HepG2 (cell line): Measurements from ENCODE around the gene PA2G4. TPM values are rescaled to one million over a fixed set of nuclear protein-coding genes. Genes with fewer than 3 reads are reported as not detected.

ENCODE experiments used
- ATAC-seq: fragments of 200-7000 bp; cut with Tn5 transposase; 3 replicates; pipeline ENCODE4 v1.9.1; 2020; ENCODE audit warnings: mild to moderate bottlenecking, moderate library complexity
- BruUV-seq: library from RNA; stranded (reverse); fragments of 400-500 nt; replicated peaks from 2 replicates; lab custom pipeline; 2021; lab: Mats Ljungman, UMichigan
- CTCF ChIA-PET: fragments of 300-600 bp; formaldehyde crosslinking; extraction: SDS; loops from one replicate; lab custom pipeline; 2021; ENCODE audit warnings: low total read pairs, inconsistent platforms, low intra/inter-chr PET ratio; lab: Yijun Ruan, JAX
- POLR2A ChIA-PET: fragments of 350-600 bp; sonication (Branson Sonifier 250); formaldehyde crosslinking; loops from one replicate; lab custom pipeline; 2020; ENCODE audit warnings: antibody characterized with exemption, inconsistent platforms; lab: Yijun Ruan, JAX
- DNase-seq: peaks from one replicate; pipeline ENCODE4 v3.0.0-alpha.2; 2015; ENCODE audit warnings: low spot score
- FAIRE-seq: peaks from 3 replicates; lab custom pipeline; 2011; peaks lifted over from hg19 to GRCh38; lab: Jason Lieb, UNC
- H2AFZ ChIP-seq: one replicate; pipeline ENCODE4 v1.6.1; 2011; ENCODE audit warnings: low read length, inconsistent platforms
- H3K27ac ChIP-seq: fragments of 300-600 bp; 3 replicates; pipeline ENCODE4 v1.8.0; 2011; ENCODE audit warnings: mixed run types, mild to moderate bottlenecking, mixed read lengths, low read length, inconsistent platforms; ENCODE audit not compliant: insufficient read depth; ENCODE audit errors: extremely low read length
- H3K27me3 ChIP-seq, 2 experiments: fragments of 200-600 bp in 1 of 2; 2 replicates in 1 of 2; 3 replicates in 1 of 2; pipeline versions ENCODE4 v1.6.0 to v1.8.0; 2011; ENCODE audit warnings: low read length in 2 of 2, mild to moderate bottlenecking in 2 of 2, moderate library complexity in 2 of 2, inconsistent platforms in 1 of 2; ENCODE audit not compliant: insufficient read depth in 2 of 2, control insufficient read depth in 1 of 2
- H3K36me3 ChIP-seq, 2 experiments: fragments of 200-600 bp in 1 of 2; replicated peaks in 1 of 2; 2 replicates in 1 of 2; 3 replicates in 1 of 2; pipeline versions ENCODE4 v1.5.1 to v1.8.0; 2011; ENCODE audit warnings: low read length in 2 of 2, inconsistent platforms in 1 of 2; ENCODE audit not compliant: insufficient read depth in 2 of 2, control insufficient read depth in 1 of 2
- H3K4me1 ChIP-seq: 2 replicates; pipeline ENCODE4 v1.5.1; 2012; ENCODE audit warnings: low read length, inconsistent platforms; ENCODE audit not compliant: insufficient read depth
- H3K4me2 ChIP-seq: 2 replicates; pipeline ENCODE4 v1.6.0; 2011; ENCODE audit warnings: low read depth, low read length, inconsistent platforms
- H3K4me3 ChIP-seq, 3 experiments: fragments of 200-600 bp in 1 of 3; sonication (generic), shearing (Covaris generic) in 1 of 3; replicated peaks in 1 of 3; 2 replicates each; pipeline ENCODE4 v1.5.1; 2011 to 2016; ENCODE audit warnings: low read length in 3 of 3, inconsistent platforms in 2 of 3, low read depth in 2 of 3, mild to moderate bottlenecking in 2 of 3, control low read depth in 1 of 3, mixed read lengths in 1 of 3; ENCODE audit not compliant: insufficient read depth in 1 of 3
- H3K79me2 ChIP-seq: one replicate; pipeline ENCODE4 v1.6.1; 2011; ENCODE audit warnings: low read length, inconsistent platforms; ENCODE audit not compliant: insufficient read depth
- H3K9ac ChIP-seq: 2 replicates; pipeline ENCODE4 v1.6.0; 2011; ENCODE audit warnings: mild to moderate bottlenecking, low read depth, low read length, inconsistent platforms; ENCODE audit not compliant: insufficient read depth
- H3K9me3 ChIP-seq: 2 replicates; pipeline ENCODE4 v1.5.1; 2012; ENCODE audit warnings: mild to moderate bottlenecking, low read length
- H4K20me1 ChIP-seq: 2 replicates; pipeline ENCODE4 v1.6.0; 2011; ENCODE audit warnings: inconsistent platforms, mild to moderate bottlenecking, low read length, moderate library complexity; ENCODE audit not compliant: insufficient read depth
- GPBP1L1 ChIP-seq: sonication (generic); formaldehyde crosslinking; IDR thresholded peaks from 2 replicates; pipeline ENCODE4 v1.5.0; 2020; ENCODE audit warnings: mild to moderate bottlenecking, missing genetic modification reagents
- IRX3 ChIP-seq: sonication (generic); formaldehyde crosslinking; IDR thresholded peaks from 2 replicates; pipeline ENCODE4 v1.8.1; 2023; ENCODE audit warnings: mild to moderate bottlenecking, low read depth, missing genetic modification reagents, borderline replicate concordance
- POLR2AphosphoS2 ChIP-seq: IDR thresholded peaks from 2 replicates; pipeline ENCODE4 v1.6.1; 2011; ENCODE audit warnings: low read depth, low read length, improper control_type of control experiment
- RBFOX2 ChIP-seq: fragments of 200-400 bp; formaldehyde crosslinking; IDR thresholded peaks from 2 replicates; pipeline ENCODE4 v1.6.1; 2017; ENCODE audit warnings: low read depth, mild to moderate bottlenecking, low read length
- RFX5 ChIP-seq: IDR thresholded peaks from 2 replicates; pipeline ENCODE4 v1.6.1; 2011; ENCODE audit warnings: low read depth, low read length, improper control_type of control experiment
- RFXAP ChIP-seq: sonication (generic); formaldehyde crosslinking; IDR thresholded peaks from 2 replicates; pipeline ENCODE4 v1.4.0; 2020; ENCODE audit warnings: missing genetic modification reagents, borderline replicate concordance
- RXRB ChIP-seq: IDR thresholded peaks from 2 replicates; pipeline ENCODE4 v1.6.1; 2016; ENCODE audit warnings: borderline replicate concordance, missing genetic modification reagents, missing compliant biosample characterization
- TBX3 ChIP-seq: fragments of 450-650 bp; IDR thresholded peaks from 2 replicates; pipeline ENCODE4 v1.6.1; 2017; ENCODE audit warnings: antibody characterized with exemption, mild to moderate bottlenecking, inconsistent platforms, borderline replicate concordance
- ZNF317 ChIP-seq: sonication (generic); formaldehyde crosslinking; IDR thresholded peaks from 2 replicates; pipeline ENCODE4 v1.5.0; 2020; ENCODE audit warnings: mild to moderate bottlenecking, missing genetic modification reagents
- ZNF510 ChIP-seq: sonication (generic); formaldehyde crosslinking; IDR thresholded peaks from 2 replicates; pipeline ENCODE4 v1.4.0; 2020; ENCODE audit warnings: low read depth, mild to moderate bottlenecking, missing genetic modification reagents
- ZNF512 ChIP-seq: sonication (generic); formaldehyde crosslinking; IDR thresholded peaks from 2 replicates; pipeline ENCODE4 v1.4.0; 2020; ENCODE audit warnings: mild to moderate bottlenecking, missing genetic modification reagents
- ZNF792 ChIP-seq: IDR thresholded peaks from 2 replicates; pipeline ENCODE4 v1.6.1; 2016
- ZSCAN22 ChIP-seq: sonication (generic); formaldehyde crosslinking; IDR thresholded peaks from 2 replicates; pipeline ENCODE4 v1.4.0; 2020; ENCODE audit warnings: mild to moderate bottlenecking, missing genetic modification reagents
- ZSCAN29 ChIP-seq: sonication (generic); formaldehyde crosslinking; conservative IDR thresholded peaks from 2 replicates; pipeline ENCODE4 v1.4.0; 2020; ENCODE audit warnings: mild to moderate bottlenecking, missing genetic modification reagents
- WGBS: methylation state at CpG from one replicate; pipeline ENCODE4 v1.1.6; 2017; ENCODE audit warnings: low lambda C conversion rate; 5-methylcytosine and 5-hydroxymethylcytosine counted together
- in situ Hi-C: cut with HindIII; loops from 2 replicates; pipeline ENCODE4 v1.10.0; 2017; ENCODE audit warnings: low pct_unique_long_range_greater_than_20kb; ENCODE audit not compliant: extremely low pct_ligation_motif_present
- intact Hi-C: fragments of 100-400 bp; cut with micrococcal nuclease; formaldehyde crosslinking; loops from one replicate; pipeline ENCODE4 v1.10.0; 2022; ENCODE audit not compliant: unreplicated experiment
- polyA plus RNA-seq, 8 experiments: library from polyadenylated mRNA; depleted of rRNA in 3 of 8; stranded (reverse) in 7 of 8; unstranded in 1 of 8; fragments of >200 nt; fragmentation: Illumina TruSeq in 4 of 8; extraction: Trizol in 4 of 8; gene quantifications; 2 replicates each; pipeline versions ENCODE4 v1.2.1 to v1.2.3, GENCODE V29; 2011 to 2016; ENCODE audit warnings: low read depth in 4 of 8, missing spikeins in 1 of 8, mixed read lengths in 1 of 8; ENCODE audit not compliant: insufficient read depth in 1 of 8
- total RNA-seq, 5 experiments: library from RNA; depleted of rRNA; stranded (reverse); fragments of >200 nt; fragmentation: Illumina TruSeq; extraction: Trizol; gene quantifications; 2 replicates each; pipeline ENCODE4 v1.2.3, GENCODE V29; 2016; ENCODE audit warnings: low read depth in 1 of 5
- TF ChIP-seq, protein P1 (sequence below): sonication (generic); formaldehyde crosslinking; IDR thresholded peaks from 2 replicates; pipeline ENCODE4 v1.4.0; 2020; ENCODE audit warnings: missing genetic modification reagents

The PA2G4 gene
- total and polyA plus RNA-seq, 2 of the 13 experiments (the other 11 are each of a cell fraction or from before 2014, with no cell fraction given) = 147 to 240 TPM

GRCh38 chr12:56157201-56158028 lies 53.1 kb downstream of the PA2G4 start (continued):
- no peak; the same call in 1 of the 2 replicates for TF ChIP-seq RBFOX2
- no peak for TF ChIP-seq ZSCAN22 (CRISPR knock-in tag)
- 0 out of 2 replicates have a peak, but pooled peaks have one; percentile 30 for TF ChIP-seq ZSCAN29
- no peak for TF ChIP-seq RFX5
- TF ChIP-seq ZNF792 = peak; percentile 18; the same call in 1 of the 2 replicates
- no peak for TF ChIP-seq GPBP1L1
- no peak for TF ChIP-seq ZNF510 (CRISPR knock-in tag)
- TF ChIP-seq, all 625 proteins: peak for 103

- intact Hi-C loops = loop anchor here (2.0 to 5.0 kb wide), 2 partner anchors 31 to 34 kb away; no protein-coding TSS in a partner anchor
- FAIRE-seq = peak; percentile 78
- WGBS = under 1% methylated on average over 23 of the region's 30 CpGs
- no peak for TF ChIP-seq ZNF512 (CRISPR knock-in tag)
- TF ChIP-seq RXRB (CRISPR knock-in tag) = no peak
- TF ChIP-seq RFXAP (CRISPR knock-in tag) = peak; percentile 27; the same call in 1 of the 2 replicates
- TF ChIP-seq, protein P1, sequence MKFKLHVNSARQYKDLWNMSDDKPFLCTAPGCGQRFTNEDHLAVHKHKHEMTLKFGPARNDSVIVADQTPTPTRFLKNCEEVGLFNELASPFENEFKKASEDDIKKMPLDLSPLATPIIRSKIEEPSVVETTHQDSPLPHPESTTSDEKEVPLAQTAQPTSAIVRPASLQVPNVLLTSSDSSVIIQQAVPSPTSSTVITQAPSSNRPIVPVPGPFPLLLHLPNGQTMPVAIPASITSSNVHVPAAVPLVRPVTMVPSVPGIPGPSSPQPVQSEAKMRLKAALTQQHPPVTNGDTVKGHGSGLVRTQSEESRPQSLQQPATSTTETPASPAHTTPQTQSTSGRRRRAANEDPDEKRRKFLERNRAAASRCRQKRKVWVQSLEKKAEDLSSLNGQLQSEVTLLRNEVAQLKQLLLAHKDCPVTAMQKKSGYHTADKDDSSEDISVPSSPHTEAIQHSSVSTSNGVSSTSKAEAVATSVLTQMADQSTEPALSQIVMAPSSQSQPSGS (CRISPR knock-in tag) = peak; percentile 97
- no peak; the same call in 1 of the 2 replicates for TF ChIP-seq TBX3
- peak; percentile 97 for TF ChIP-seq POLR2AphosphoS2
- 0 out of 2 replicates have a peak, but pooled peaks have one; percentile 5 for TF ChIP-seq IRX3 (CRISPR knock-in tag)
- TF ChIP-seq ZNF317 (CRISPR knock-in tag) = 0 out of 2 replicates have a peak, but pooled peaks have one; percentile 46
Observed at GRCh38 chr12:56158029-56158925, 53.9 kb downstream of the PA2G4 start, which contains the start of gene MYL6. Gene MYL6, plus strand, starts transcription at chr12:56158359. Its CDS starts 43 bp downstream, at chr12:56158402.

More at GRCh38 chr12:56158029-56158925, 53.9 kb downstream of the PA2G4 start, which contains the start of gene MYL6:
- H3K4me3 ChIP-seq = peak within 1 kb of the TSS; percentile 92 to 99 (median 95)
- no peak within 1 kb of the TSS for H2AFZ ChIP-seq
- BruUV-seq = no TSS peak
- H3K27ac ChIP-seq = peak within 1 kb of the TSS; percentile 87
- peaks cover 64% of the 10 kb centered on the region for H3K4me1 ChIP-seq
- ATAC-seq (peak; percentile 84), DNase-seq (peak; percentile 96)
- H3K4me2 ChIP-seq = peak within 1 kb of the TSS; percentile 83
- H3K27me3 ChIP-seq = no peaks in the 10 kb centered on the region; a peak in 1 of 5 replicates
- no peaks in the 10 kb centered on the region for H3K9me3 ChIP-seq
- peaks cover 28% of the 10 kb centered on the region for H4K20me1 ChIP-seq
- H3K79me2 ChIP-seq = peaks cover 31% of the 10 kb centered on the region
- CTCF ChIA-PET = interaction anchor here (1.2 to 1.8 kb wide), 3 partner anchors 31 to 32 kb away, joined by 3 to 7 read pairs (median 3); partner anchors contain the start of gene SMARCC2
- POLR2A ChIA-PET = interaction anchor here (0.5 to 3.4 kb wide), 14 partner anchors 8 to 228 kb away, joined by 3 to 30 read pairs (median 5); partner anchors contain the start of genes ESYT1, RNF41, RPL41 and SMARCC2
- H3K36me3 ChIP-seq = peaks cover 21 to 35% of the 10 kb centered on the region in 2 experiments
- peak within 1 kb of the TSS; percentile 100 for H3K9ac ChIP-seq
- in situ Hi-C loops = loop anchor here (5.0 kb wide), 1 partner anchor 36 kb away; no protein-coding TSS in a partner anchor
